NOMO-1 (cell line): Measurements from ENCODE around the gene ATP6V1C2.
A peak's percentile ranks its signal among the peaks of the same experiment; 100 is the strongest.
"Not testable (repeated sequence)": the region's sequence is repeated elsewhere in the genome, so short reads cannot be mapped to it uniquely, and the experiment has no call there.

ENCODE experiments used
- DNase-seq, 2 experiments: peaks; one replicate each; lab custom pipeline; 2025; ENCODE audit not compliant: unreplicated experiment in 2 of 2; lab: John Stamatoyannopoulos, UW

ATP6V1C2 gene

DNA sequence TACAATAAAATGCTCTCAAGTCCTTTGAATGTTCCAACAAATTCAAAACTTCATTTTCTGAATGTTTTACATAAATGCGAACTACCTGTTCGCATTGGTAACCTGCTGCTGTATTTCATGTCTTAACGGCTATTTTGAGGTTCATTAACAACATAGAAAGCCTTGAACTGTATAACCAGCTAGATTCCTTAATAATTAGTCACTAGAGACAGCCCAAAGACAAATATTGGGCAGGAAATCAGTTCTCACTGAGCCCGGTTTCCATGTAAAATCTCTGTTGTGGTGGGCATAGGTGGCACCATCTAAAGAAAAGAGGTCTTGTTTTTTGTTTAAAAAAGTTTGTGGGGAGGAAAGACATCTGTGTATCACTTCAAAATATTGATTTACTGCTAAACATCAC lies 62.0 kb downstream of the ATP6V1C2 start:
- no peak for DNase-seq

DNA sequence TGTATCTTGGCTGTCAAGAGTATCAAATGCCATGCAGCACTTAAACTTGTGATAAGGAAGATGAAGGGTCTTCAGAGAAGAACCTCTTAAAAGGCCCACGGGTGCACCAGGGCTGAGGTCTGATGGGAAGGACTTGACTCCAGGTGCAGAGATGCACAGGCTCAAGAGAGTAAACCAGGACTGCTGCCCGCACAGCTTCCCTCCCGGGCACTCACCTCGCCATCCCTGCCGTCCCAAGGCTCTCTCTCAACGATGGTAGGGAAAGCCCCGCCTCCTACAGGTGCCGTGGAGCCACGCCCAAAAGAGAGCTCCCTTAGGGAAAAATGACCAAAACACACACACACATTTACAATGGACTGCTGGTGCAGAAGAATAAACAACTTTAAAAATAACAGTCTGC lies 63.3 kb downstream of the ATP6V1C2 start:
- DNase-seq, result no peak

DNA sequence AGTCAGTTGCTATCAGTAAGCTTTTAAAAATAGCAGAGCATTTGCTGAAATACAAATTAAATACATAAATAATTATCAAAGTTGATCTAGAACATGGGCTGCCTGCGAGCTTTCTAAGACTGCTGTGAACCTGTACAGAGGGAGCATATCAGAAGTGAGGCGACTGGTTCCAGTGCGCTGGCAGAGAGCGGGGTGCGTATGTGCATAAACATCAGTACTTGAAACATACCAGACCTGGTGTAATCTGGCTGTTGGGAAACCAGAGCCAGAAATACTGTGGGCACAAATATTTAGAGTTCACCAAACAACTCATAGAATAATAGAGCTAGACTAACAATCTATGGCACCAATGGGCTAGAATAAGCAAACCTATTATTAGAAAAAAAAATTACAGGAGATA lies 63.8 kb downstream of the ATP6V1C2 start:
- no peak for DNase-seq

DNA sequence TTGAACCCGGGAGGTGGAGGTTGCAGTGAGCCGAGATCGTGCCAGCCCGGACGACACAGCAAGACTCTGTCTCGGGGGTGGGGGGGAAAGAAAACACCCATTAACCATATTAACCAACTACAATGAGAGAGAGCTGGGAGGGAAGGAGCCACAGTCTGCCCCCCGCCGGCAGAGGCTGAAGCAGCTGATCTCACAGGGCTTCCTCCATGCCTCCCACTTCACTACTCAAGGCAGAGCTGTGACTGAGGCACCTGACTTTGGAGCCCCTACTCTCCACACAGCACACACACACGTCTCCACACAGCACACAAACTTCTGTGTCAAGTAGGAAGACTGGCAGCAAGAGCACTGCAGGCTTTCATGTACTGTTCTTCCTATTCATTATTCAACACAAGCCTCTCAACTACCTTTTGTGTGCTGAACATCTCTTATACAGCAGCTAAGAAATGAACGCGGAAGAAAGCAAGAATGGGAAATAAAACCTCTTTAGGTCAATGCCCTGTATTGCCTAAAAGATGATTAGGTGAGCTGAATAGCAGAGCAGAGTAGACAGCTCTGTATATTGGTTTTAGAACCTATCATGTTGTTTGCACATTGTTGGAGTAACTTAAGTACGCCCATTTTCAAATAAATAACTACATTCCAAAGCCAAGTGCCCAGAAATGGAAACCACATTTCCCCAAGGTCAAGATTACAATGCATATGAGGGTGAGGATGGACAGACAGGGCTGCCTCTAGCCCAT lies 65.0 kb downstream of the ATP6V1C2 start:
- no peak for DNase-seq

DNA sequence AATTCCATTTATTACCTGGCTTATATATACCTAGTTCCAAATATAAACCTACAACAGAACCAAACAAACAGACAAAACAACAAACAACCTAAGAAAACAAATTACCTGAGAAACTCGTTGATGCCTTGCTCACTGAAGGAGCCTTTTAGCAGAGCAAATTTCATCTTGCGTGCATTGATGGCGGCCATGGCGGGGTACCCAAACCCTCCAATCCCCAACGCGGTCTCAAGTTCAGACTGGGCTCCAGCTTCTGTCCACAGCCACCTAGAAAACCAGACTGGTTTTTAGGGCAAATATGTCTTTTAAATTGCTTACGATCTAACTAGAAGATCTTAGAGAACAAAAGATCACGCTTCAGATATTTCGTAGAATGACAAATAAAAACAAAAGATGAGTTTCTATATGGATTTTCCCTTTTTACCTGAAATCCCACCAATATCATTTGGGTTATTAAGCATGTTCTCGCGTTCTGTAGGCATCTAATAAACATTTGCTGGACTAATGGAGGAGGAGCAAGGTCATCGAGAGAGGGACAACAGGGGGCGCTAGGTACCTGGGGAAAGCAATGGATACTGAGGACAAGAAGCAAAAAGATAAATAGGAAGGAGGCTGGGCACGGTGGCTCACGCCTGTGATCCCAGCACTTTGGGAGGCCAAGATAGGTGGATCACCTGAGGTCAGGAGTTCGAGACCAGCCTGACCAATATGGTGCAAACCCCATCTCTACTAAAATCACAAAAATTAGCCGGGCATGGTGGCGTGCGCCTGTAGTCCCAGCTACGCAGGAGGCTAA lies 65.9 kb downstream of the ATP6V1C2 start:
- DNase-seq, result no peak

DNA sequence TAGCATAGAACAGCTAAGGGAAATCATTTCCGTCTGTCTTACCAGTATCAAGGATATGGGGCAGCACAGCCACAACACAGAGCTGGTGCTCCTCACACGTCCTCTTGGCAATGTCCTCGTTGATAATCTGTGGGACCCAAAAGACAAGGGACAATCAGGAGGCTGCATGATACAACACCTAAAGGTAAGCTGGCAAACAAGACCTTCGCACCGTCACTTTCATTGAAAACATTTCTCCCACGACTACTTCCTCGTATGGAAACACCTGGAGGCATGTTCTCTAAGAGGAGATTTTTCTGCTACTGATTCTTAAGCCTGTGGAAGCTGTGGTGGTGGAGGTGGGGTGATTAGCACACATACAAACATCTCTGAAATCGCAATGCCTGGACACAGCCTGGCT lies 67.4 kb downstream of the ATP6V1C2 start:
- DNase-seq, result no peak

DNA sequence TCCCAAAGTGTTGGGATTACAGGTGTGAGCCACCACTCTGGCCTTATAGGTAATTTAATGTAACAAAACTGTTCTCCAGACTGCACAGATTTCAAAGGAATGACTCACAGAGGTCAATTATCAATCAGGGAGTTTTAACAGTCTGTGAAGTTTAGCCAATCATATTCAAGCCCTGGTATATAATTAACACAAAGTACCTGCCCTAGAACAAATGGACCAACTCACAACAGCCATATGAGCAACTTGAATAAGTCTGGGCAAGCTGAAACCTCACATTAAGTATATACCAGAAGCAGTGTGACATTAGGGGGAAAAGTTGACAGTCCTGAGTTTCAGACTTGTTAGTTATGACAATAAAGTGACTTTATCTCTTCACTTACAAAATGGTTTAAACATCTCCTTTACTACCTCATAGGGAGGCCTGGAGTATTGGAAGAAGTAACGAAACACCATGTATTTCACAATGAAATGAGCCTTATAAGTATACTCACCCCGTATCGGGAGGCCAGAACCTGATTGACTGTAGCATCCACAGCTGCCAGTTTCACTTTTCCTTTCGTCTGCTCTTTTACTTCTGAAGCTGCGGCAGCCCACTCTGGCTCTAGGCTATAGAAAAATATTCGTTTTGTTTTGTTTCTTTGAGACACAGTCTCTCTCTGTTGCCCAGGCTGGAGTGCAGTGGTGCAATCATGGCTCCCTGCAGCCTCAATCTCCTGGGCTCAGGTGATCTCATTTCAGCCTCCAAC lies 69.0 kb downstream of the ATP6V1C2 start:
- DNase-seq, result no peak

DNA sequence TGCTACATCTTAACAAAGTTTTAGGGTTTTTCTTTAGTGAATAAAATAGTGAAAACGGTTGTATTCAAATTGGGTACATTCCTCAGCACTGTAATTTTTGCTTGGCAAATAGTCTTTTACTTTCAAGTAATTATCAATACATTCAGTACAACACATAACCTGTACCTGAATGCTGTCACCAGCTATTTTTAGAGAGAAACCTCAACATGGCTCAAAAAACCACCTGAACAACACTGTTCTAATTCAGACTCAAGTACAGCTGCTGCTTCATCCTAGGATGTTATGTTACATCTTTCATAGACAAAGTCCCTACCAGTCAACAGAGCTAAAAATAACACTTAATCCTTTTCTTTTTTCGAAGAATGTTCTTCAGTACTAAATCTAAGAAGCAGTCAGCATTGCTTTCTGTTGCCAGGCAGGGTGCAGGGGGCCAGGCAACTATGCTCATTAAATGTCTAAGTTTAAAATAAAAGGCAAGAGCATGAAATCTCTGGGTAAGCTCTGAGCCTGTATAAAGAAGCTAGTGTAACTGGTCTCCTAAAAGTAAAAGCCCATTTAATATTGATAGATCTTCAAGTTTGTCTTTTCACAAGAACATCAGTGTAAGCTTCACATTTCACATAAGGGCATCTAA lies 70.7 kb downstream of the ATP6V1C2 start:
- DNase-seq, result no peak

DNA sequence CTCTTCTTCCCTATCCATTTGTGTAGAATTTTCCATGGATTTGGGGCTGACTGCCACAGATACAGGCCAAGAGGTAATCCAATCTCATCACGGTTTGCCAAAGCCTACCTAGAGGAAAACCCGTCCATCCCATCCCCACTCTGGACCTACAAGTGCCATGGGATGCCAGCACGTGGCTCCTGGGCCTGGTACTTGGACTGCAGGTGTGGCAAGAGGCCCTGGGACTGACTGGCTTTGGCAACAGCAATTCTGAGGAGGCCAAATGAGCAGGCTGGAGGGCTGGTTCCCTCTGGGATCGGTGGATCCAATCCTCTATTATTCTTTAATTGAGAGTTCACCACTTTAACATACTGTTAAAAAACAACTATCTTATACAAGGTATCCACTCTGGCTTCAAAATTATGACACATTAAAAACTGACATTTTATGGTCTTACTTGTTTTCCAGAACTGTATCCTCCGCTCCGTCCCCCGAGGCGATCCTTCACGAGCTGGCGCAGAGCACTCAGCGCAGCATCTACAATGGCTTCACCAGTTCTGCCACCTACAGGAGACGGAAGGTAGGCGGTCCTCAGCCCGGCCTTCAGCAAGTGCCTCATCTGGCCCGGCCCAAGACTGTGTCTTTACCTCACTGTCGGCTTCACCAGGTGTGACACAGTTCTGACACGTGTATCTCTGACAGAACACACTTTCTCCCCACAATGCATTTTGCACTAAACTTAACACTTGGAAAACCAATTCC lies 71.4 kb downstream of the ATP6V1C2 start:
- no peak for DNase-seq

DNA sequence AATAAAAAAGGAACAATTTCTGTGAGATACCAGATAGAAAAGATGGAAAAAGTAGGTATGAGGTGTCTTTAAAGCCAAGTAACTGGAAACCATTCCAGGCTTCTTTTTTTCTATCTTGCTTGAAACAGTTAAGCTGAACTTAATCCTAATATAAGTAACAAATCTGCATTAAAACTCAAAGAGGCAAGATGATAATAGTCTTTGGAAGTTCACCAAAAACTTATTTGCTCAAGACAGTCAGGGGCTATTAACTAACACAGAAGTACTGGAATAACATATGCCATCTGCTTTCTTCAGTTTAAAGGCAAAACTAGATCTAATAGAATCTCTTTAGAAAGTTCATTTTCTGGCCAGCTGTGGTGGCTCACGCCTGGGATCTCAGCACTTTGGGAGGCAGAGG lies 72.4 kb downstream of the ATP6V1C2 start:
- no peak for DNase-seq

DNA sequence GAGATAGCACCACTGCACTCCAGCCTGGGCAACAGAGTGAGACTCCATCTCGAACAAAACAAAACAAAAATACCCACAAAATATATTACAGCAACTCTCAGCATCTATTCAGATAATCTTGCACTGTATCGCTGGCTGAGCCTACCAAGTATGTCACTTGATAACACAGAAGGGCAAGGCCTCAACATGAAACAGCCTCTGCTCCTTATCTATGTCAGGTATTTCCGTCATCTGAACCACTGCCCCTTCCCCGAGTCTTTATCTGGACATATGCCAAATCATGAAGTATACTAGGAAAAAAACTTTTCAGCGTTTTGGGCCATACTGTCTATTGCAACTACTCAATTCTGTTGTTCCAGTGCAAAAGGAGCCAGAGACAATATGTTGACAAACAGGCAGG lies 73.4 kb downstream of the ATP6V1C2 start:
- DNase-seq, result no peak

DNA sequence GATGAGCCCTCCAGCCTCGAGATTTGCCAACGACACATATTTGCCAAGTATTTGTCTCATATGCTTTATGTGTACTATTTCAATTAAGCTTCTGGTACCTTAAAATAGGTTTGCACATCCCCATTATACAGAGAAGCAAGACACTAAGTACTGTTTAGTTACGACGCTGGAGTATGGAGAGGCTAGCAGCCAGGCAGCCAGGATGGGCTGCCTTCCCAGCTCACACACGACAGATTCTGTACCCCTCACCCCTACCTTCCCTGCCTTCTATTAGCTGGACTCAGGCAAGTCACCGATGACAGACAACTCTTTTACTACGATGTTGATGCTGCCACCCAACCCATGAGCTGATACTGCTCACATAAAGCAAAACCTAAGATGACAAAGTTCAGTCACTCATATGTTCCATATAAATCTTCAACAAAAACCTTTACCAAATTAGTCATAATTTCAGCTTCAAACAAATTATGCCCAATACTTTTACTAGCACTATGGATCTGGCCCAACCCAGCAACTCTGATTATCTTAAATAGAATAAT lies 74.1 kb downstream of the ATP6V1C2 start:
- DNase-seq, result no peak

DNA sequence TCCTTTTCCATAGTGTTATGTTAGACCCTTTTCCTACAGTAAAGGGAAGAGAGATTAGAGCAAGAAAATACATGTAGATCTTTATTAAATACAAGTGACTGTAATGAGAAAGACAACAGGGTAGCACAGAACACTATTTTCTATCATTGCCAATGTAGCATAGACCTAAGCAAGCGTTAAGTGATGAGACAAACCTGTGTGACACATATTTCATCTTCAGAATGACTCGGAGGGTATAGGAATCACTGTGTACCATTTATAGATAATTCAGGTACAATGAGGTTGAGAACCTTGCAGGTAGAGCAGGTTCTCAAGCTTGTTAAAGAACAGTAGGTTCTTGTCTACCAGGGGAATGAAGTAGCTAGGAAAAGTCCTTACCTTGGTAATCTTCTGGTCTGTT lies 75.3 kb downstream of the ATP6V1C2 start:
- DNase-seq, result no peak

DNA sequence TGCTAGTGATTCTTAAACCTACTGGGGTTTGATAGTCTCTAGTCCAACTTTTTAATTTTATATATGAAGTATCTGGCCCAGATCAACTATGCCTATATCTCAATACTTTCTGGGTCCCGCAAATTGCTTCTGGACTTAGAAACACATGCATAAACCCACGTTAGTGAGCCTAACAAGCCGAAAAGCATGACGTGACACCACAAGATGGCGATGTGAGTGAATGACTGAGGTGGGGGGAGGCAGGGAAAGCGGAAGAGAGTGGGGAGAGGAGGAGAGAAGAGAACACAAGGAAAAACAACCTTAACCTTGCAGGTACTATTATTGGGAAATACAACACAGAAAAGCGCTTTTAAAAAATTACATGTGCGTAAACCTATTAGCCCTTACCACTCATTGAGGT lies 77.4 kb downstream of the ATP6V1C2 start:
- DNase-seq, result no peak

DNA sequence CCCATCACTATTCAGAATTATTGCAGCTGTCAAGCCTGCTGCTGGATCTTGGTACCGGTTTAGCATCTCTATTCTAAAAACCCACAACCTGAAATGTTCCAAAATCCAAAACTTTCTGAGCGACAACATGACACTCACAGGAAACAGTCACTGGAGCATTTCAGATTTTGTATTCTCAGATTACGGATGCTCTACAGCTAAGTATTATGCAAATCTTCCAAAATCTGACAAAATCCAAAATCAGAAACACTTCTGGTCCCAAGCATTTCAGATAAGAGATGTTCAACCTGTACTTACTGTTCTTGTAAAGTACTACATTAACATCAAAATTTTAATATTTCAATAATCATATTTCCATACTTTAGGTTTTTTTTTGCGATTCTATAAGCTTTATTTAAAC lies 78.7 kb downstream of the ATP6V1C2 start:
- DNase-seq, result no peak

DNA sequence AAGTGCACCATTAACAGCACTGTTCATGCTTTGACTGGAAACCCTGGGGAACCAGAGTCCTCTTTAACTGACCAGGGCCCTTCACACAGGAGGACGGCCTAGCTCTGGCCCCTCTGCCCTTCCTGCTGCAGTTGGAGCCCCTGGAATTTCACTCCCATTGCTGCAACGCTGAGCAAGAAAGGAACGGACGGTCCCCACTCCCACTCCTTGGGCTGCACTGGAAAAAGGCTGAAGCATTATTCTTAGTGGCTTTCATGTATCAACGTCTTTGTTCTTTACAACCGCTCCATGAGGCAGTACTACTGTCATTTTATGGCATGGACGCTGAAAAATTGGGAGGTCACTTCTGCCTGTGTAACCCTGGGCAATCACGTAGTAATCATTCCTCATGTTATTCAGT lies 81.2 kb downstream of the ATP6V1C2 start:
- DNase-seq, result no peak

DNA sequence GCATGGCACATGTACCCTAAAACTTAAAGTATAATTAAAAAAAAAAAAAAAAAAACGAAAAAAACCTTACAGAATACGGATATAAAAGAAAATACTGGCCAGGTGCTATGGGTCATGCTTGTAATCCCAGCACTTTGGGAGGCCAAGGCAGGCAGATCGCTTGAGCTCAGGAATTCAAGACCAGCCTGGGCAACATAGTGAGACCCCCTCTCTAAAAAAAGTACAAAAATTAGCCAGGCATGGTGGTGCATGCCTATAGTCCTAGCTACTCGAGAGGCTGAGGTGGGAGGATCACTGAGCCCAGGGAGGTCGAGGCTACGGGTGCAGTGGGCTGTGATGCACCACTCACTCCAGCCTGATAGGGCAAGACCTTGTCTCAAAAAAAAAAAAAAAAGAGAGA lies 84.6 kb downstream of the ATP6V1C2 start:
- not testable (repeated sequence) for DNase-seq

DNA sequence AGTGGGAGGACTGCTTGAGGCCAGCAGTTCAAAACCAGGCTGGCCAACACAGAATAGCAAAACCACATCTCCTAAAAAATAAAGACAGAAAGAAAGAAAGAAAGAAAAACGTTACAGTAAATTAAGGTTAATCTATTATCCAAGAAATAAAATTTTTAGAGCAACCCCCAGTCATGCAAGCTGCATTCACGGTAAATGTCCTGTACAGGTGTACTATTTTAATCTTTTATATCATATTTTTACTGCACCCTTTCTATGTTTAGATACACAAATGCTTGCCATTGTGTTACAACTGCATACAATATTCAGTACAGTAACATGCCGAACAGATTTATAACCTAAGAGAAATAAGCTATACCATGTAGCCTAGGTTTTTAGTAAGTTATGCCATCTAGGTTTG lies 85.1 kb downstream of the ATP6V1C2 start:
- DNase-seq, result no peak

DNA sequence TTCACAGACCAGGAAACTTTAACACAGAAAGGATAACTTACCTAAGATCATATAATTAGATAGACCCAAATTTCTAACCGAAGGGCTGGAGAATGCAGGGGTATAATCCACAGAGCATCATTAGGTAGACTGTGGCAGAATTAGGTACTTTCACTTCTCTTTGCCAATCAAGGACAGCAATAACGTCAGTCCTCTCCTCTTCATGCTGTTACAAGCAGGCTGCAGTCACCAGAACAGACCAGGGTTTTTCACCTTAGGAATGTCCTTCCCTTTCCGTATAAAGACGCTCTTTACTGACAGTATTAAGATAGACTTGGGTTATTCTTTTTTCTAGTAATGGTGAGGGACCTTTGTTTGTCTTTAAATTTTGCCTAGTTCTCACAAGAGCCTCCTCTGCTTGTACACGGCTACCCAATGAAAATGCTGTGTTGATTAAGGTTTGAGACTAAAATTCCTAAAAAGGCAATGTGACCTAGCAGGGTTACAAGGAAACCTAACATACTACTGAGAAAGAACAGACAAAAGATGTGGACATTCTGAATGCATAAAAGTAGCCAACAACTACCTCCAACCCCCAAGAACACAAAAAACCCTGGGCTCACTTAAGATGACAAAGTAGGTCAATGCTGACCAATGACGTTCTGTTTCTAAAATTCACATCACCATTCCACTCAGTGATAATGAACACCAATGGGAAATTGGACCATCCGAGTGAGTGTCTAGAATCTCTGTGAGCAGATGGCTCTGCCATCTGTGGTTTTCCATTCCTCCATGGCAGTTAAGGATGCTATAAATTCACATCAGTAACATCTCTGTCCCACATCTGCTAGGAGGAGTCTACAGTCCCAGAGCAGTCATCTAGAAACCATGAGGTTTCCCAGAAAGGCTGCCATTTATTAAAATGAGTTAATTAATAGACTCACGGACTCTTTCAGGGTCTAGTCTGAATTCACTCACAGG lies 89.1 kb downstream of the ATP6V1C2 start:
- peak in 1 of 2 experiments; percentile 31 for DNase-seq
